Neural cell (in vitro differentiated cells): ENCODE data around the gene SLC35G6. TPM values are rescaled to one million over a fixed set of nuclear protein-coding genes. Genes with fewer than 3 reads are reported as not detected.

Experiments used
- polyA plus RNA-seq: library from polyadenylated mRNA; depleted of rRNA; stranded (reverse); fragments of >200 nt; gene quantifications from 2 replicates; pipeline ENCODE4 v1.2.3, GENCODE V29; 2014

Gene SLC35G6
- polyA plus RNA-seq, 1 donor from 2014 or later = not detected

Other genes with a start within 250 kb of the SLC35G6 start
- 41.1 and 59.2 TPM in 2 replicates for gene DVL2, start 246.9 kb upstream of the SLC35G6 start, polyA plus RNA-seq
- 55.7 and 60.3 TPM in 2 replicates for gene PHF23, start 242.0 kb upstream of the SLC35G6 start, polyA plus RNA-seq
- 384 and 512 TPM in 2 replicates for gene GABARAP, start 239.0 kb upstream of the SLC35G6 start, polyA plus RNA-seq
- 37.3 and 39.4 TPM in 2 replicates for gene CTDNEP1, start 229.7 kb upstream of the SLC35G6 start, polyA plus RNA-seq
- gene ELP5, start 229.2 kb upstream of the SLC35G6 start, polyA plus RNA-seq = 82.7 and 99.5 TPM in 2 replicates
- gene CLDN7, start 219.0 kb upstream of the SLC35G6 start, polyA plus RNA-seq = 0.27 TPM in 1 of 2 replicates, not detected in the other
- not detected in 2 replicates for gene SLC2A4, start 199.7 kb upstream of the SLC35G6 start, polyA plus RNA-seq
- 1.8 and 2.1 TPM in 2 replicates for gene YBX2, start 186.8 kb upstream of the SLC35G6 start, polyA plus RNA-seq
- 164 and 178 TPM in 2 replicates for gene EIF5A, start 173.8 kb upstream of the SLC35G6 start, polyA plus RNA-seq
- 108 and 116 TPM in 2 replicates for gene GPS2, start 166.1 kb upstream of the SLC35G6 start, polyA plus RNA-seq
- gene NEURL4, start 152.1 kb upstream of the SLC35G6 start, polyA plus RNA-seq = 58.4 and 61.0 TPM in 2 replicates
- 0.66 and 9.2 TPM in 2 replicates for gene ACAP1, start 144.9 kb upstream of the SLC35G6 start, polyA plus RNA-seq
- gene KCTD11, start 129.3 kb upstream of the SLC35G6 start, polyA plus RNA-seq = 2.8 TPM in 2 replicates
- gene TMEM95, start 126.3 kb upstream of the SLC35G6 start, polyA plus RNA-seq = not detected in 2 replicates
- 0.83 and 1.5 TPM in 2 replicates for gene TNK1, start 100.4 kb upstream of the SLC35G6 start, polyA plus RNA-seq
- 15.9 and 25.2 TPM in 2 replicates for gene PLSCR3, start 86.9 kb upstream of the SLC35G6 start, polyA plus RNA-seq
- 158 and 161 TPM in 2 replicates for gene TMEM256, start 77.3 kb upstream of the SLC35G6 start, polyA plus RNA-seq
- 13.8 and 21.5 TPM in 2 replicates for gene NLGN2, start 73.6 kb upstream of the SLC35G6 start, polyA plus RNA-seq
- not detected in 2 replicates for gene SPEM1, start 61.1 kb upstream of the SLC35G6 start, polyA plus RNA-seq
- not detected in 2 replicates for gene SPEM2, start 55.8 kb upstream of the SLC35G6 start, polyA plus RNA-seq
- not detected in 2 replicates for gene SPEM3, start 52.6 kb upstream of the SLC35G6 start, polyA plus RNA-seq
- gene TMEM102, start 46.0 kb upstream of the SLC35G6 start, polyA plus RNA-seq = 0.14 TPM in 1 of 2 replicates, not detected in the other
- 15.8 and 16.4 TPM in 2 replicates for gene FGF11, start 41.9 kb upstream of the SLC35G6 start, polyA plus RNA-seq
- gene CHRNB1, start 36.4 kb upstream of the SLC35G6 start, polyA plus RNA-seq = 17.9 and 18.2 TPM in 2 replicates
- gene ZBTB4, start 1.8 kb upstream of the SLC35G6 start, polyA plus RNA-seq = 8.0 and 9.2 TPM in 2 replicates
- gene POLR2A, start 2.9 kb downstream of the SLC35G6 start, polyA plus RNA-seq = 9.1 and 22.6 TPM in 2 replicates
- not detected in 2 replicates for gene TNFSF12, start 67.6 kb downstream of the SLC35G6 start, polyA plus RNA-seq
- gene TNFSF13, start 77.3 kb downstream of the SLC35G6 start, polyA plus RNA-seq = 0.15 TPM in 1 of 2 replicates, not detected in the other
- 148 and 151 TPM in 2 replicates for gene SENP3, start 80.5 kb downstream of the SLC35G6 start, polyA plus RNA-seq
- gene CD68, start 98.2 kb downstream of the SLC35G6 start, polyA plus RNA-seq = not detected in 2 replicates
- 110 and 118 TPM in 2 replicates for gene MPDU1, start 102.4 kb downstream of the SLC35G6 start, polyA plus RNA-seq
- gene SOX15, start 108.6 kb downstream of the SLC35G6 start, polyA plus RNA-seq = 0.47 and 1.5 TPM in 2 replicates
- 118 and 130 TPM in 2 replicates for gene FXR2, start 133.5 kb downstream of the SLC35G6 start, polyA plus RNA-seq
- 303 and 330 TPM in 2 replicates for gene SAT2, start 146.4 kb downstream of the SLC35G6 start, polyA plus RNA-seq
- 0.90 and 3.2 TPM in 2 replicates for gene SHBG, start 148.7 kb downstream of the SLC35G6 start, polyA plus RNA-seq
- 3.2 and 4.2 TPM in 2 replicates for gene ATP1B2, start 169.5 kb downstream of the SLC35G6 start, polyA plus RNA-seq
- gene TP53, start 206.0 kb downstream of the SLC35G6 start, polyA plus RNA-seq = 13.8 and 14.3 TPM in 2 replicates
- gene WRAP53, start 207.0 kb downstream of the SLC35G6 start, polyA plus RNA-seq = 20.1 and 22.4 TPM in 2 replicates
- gene EFNB3, start 223.8 kb downstream of the SLC35G6 start, polyA plus RNA-seq = 36.4 and 46.5 TPM in 2 replicates
- gene DNAH2, start 236.3 kb downstream of the SLC35G6 start, polyA plus RNA-seq = 2.0 and 2.1 TPM in 2 replicates